Amniotic stem cell (primary cell): Measurements from ENCODE around the gene THPO.

Experiments used
- DNase-seq: peaks from one replicate; lab custom pipeline; 2025; lab: John Stamatoyannopoulos, UW

The THPO gene

GRCh38 chr3:184333190-184333589 is 44.8 kb downstream of the THPO start:
- no peak for DNase-seq

- peak; percentile 82 for DNase-seq
These were observed 45.5 kb downstream of the THPO start for GRCh38 chr3:184332370-184333090.

- no peak for DNase-seq
These were observed 49.5 kb downstream of the THPO start for GRCh38 chr3:184328516-184328915.

DNA sequence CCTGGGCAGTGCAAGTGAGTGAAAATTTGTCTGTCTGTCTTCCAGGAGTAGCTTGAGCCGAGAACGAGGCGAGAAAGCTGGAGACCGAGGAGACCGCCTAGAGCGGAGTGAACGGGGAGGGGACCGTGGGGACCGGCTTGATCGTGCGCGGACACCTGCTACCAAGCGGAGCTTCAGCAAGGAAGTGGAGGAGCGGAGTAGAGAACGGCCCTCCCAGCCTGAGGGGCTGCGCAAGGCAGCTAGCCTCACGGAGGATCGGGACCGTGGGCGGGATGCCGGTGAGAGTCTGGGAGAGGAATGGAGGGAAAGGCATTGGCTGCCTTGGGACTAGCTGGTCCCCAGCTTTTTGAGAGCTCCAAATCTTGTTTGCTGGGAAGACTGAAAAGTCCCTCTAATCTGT is 50.8 kb downstream of the THPO start:
- DNase-seq = no peak

GRCh38 chr3:184325715-184326369 is 52.2 kb downstream of the THPO start:
- DNase-seq = no peak

- no peak for DNase-seq
These were observed 52.7 kb downstream of the THPO start for GRCh38 chr3:184325269-184325668.

GRCh38 chr3:184323696-184324095 is 54.3 kb downstream of the THPO start:
- no peak for DNase-seq

- DNase-seq = no peak
These were observed 55.1 kb downstream of the THPO start for GRCh38 chr3:184322731-184323487.
